Measurements from ENCODE around the gene SPOCK1.

Gene SPOCK1

GRCh38 chr5:137015540-137016116, 483.5 kb downstream of the SPOCK1 start:
- Histone ChIP-seq H3K27me3 (ENCODE audit: control insufficient read depth in 5 of 5, insufficient read depth in 4 of 5, low read length in 5 of 5) (no peaks in the 10 kb centered on the region), H3K4me3 (ENCODE audit: low read depth in 1 of 5, low read length in 5 of 5) (no peak overlapping the region), H3K27ac (ENCODE audit: low read depth, low read length) (no peak overlapping the region)

DNA sequence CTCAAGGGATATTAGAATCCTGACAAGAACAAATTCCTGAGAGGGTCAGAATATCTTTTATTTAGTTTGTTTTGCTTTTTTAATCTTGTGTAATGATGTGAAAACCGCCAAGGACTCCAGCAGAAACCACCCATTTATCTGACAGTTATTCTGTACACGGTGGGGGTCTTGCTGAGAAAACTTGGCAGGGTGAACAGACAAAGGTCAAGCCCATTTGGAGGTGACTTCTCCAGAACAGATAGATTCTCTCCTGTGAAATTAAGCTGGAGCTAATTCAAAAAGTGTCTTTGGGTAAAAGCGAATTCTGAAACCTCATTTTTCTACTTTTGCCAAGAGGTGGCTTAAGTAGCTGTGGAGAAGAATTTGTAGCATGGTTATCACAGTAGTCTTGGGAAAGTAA, 484.4 kb downstream of the SPOCK1 start:
- H3K9me3 ChIP-seq (ENCODE audit: control insufficient read depth in 5 of 5, low read length in 5 of 5), result no peaks in the 10 kb centered on the region
- no peaks in the 10 kb centered on the region for H3K27me3 ChIP-seq (ENCODE audit: control insufficient read depth in 5 of 5, insufficient read depth in 4 of 5, low read length in 5 of 5)
- H3K27ac ChIP-seq (ENCODE audit: low read depth, low read length), result no peak overlapping the region
- H3K4me3 ChIP-seq (ENCODE audit: low read depth in 1 of 5, low read length in 5 of 5), result no peak overlapping the region
- peaks cover 0 to 3% (median 0%) of the 10 kb centered on the region in 5 donors for H3K4me1 ChIP-seq (ENCODE audit: control insufficient read depth in 5 of 5, insufficient read depth in 5 of 5, low read length in 5 of 5)
- no peaks in the 10 kb centered on the region for H3K36me3 ChIP-seq (ENCODE audit: control insufficient read depth in 5 of 5, insufficient read depth in 5 of 5, low read length in 5 of 5)
- H3K9ac ChIP-seq (ENCODE audit: low read length in 5 of 5), result no peak overlapping the region

More at GRCh38 chr5:137015540-137016116, 483.5 kb downstream of the SPOCK1 start:
- peaks cover 0 to 3% (median 0%) of the 10 kb centered on the region in 5 donors for H3K4me1 ChIP-seq (ENCODE audit: control insufficient read depth in 5 of 5, insufficient read depth in 5 of 5, low read length in 5 of 5)
- no peaks in the 10 kb centered on the region for H3K36me3 ChIP-seq (ENCODE audit: control insufficient read depth in 5 of 5, insufficient read depth in 5 of 5, low read length in 5 of 5)
- H3K9ac ChIP-seq (ENCODE audit: low read length in 5 of 5), result no peak overlapping the region
- H3K9me3 ChIP-seq (ENCODE audit: control insufficient read depth in 5 of 5, low read length in 5 of 5), result no peaks in the 10 kb centered on the region

DNA sequence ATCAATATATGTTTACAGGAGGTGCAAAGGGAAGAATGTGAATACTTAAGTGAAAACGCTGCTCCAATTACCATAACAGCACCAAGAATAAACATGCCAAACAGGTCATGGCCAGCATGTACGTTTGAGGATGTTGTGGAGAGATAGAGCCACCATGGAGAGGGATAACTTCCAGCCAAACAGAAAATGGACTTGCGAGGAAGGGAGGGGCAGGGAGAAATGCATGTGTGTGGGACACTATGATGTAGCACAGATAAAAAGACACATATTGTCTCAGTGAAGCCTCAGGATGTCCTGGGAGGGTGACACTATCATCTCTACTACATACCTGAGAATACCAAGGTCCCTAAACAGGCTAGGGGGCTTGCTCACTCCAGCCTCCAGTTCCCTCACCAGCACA, 488.9 kb downstream of the SPOCK1 start:
- Histone ChIP-seq H3K27me3 (ENCODE audit: control insufficient read depth in 5 of 5, insufficient read depth in 4 of 5, low read length in 5 of 5) (no peaks in the 10 kb centered on the region), H3K4me1 (ENCODE audit: control insufficient read depth in 5 of 5, insufficient read depth in 5 of 5, low read length in 5 of 5) (no peaks in the 10 kb centered on the region), H3K9me3 (ENCODE audit: control insufficient read depth in 5 of 5, low read length in 5 of 5) (peaks cover 0 to 4% (median 0%) of the 10 kb centered on the region in 5 donors), H3K4me3 (ENCODE audit: low read depth in 1 of 5, low read length in 5 of 5) (no peak overlapping the region), H3K36me3 (ENCODE audit: control insufficient read depth in 5 of 5, insufficient read depth in 5 of 5, low read length in 5 of 5) (no peaks in the 10 kb centered on the region), H3K27ac (ENCODE audit: low read depth, low read length) (no peak overlapping the region), H3K9ac (ENCODE audit: low read length in 5 of 5) (no peak overlapping the region)

DNA sequence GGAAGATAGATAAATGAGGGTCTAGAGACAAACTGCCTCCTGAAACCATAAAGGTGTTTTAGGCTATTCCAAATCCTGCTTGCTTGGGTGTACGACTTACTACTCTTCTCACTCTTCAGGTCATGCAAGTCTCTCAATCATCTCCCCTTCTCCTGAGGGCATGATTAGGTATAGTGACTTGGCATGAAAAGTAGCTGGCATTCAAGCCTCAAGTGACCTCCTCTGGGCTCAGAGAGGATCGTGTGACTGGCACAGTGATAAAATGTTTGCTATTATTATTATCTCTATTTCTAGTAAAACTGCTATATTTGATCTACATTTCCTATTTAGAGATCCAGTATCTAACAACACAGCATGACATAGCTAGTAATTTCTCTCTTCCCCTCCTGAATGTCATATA, 494.8 kb downstream of the SPOCK1 start:
- Histone ChIP-seq H3K27ac (ENCODE audit: low read depth, low read length) (no peak overlapping the region), H3K9me3 (ENCODE audit: control insufficient read depth in 5 of 5, low read length in 5 of 5) (peaks cover 0 to 4% (median 0%) of the 10 kb centered on the region in 5 donors), H3K27me3 (ENCODE audit: control insufficient read depth in 5 of 5, insufficient read depth in 4 of 5, low read length in 5 of 5) (no peaks in the 10 kb centered on the region), H3K4me1 (ENCODE audit: control insufficient read depth in 5 of 5, insufficient read depth in 5 of 5, low read length in 5 of 5) (no peaks in the 10 kb centered on the region), H3K4me3 (ENCODE audit: low read depth in 1 of 5, low read length in 5 of 5) (no peak overlapping the region), H3K36me3 (ENCODE audit: control insufficient read depth in 5 of 5, insufficient read depth in 5 of 5, low read length in 5 of 5) (no peaks in the 10 kb centered on the region), H3K9ac (ENCODE audit: low read length in 5 of 5) (no peak overlapping the region)

- Histone ChIP-seq H3K9me3 (ENCODE audit: control insufficient read depth in 5 of 5, low read length in 5 of 5) (peaks cover 0 to 4% (median 0%) of the 10 kb centered on the region in 5 donors), H3K4me3 (ENCODE audit: low read depth in 1 of 5, low read length in 5 of 5) (no peak overlapping the region), H3K4me1 (ENCODE audit: control insufficient read depth in 5 of 5, insufficient read depth in 5 of 5, low read length in 5 of 5) (no peaks in the 10 kb centered on the region), H3K36me3 (ENCODE audit: control insufficient read depth in 5 of 5, insufficient read depth in 5 of 5, low read length in 5 of 5) (no peaks in the 10 kb centered on the region), H3K9ac (ENCODE audit: low read length in 5 of 5) (no peak overlapping the region), H3K27me3 (ENCODE audit: control insufficient read depth in 5 of 5, insufficient read depth in 4 of 5, low read length in 5 of 5) (peaks cover 0 to 2% (median 0%) of the 10 kb centered on the region in 5 donors), H3K27ac (ENCODE audit: low read depth, low read length) (no peak overlapping the region)
Measured at GRCh38 chr5:137001026-137001569, 498.0 kb downstream of the SPOCK1 start.

- H3K27me3 ChIP-seq (ENCODE audit: control insufficient read depth in 5 of 5, insufficient read depth in 4 of 5, low read length in 5 of 5), result peaks cover 0 to 2% (median 0%) of the 10 kb centered on the region in 5 donors
- no peak overlapping the region for H3K9ac ChIP-seq (ENCODE audit: low read length in 5 of 5)
- no peak overlapping the region for H3K27ac ChIP-seq (ENCODE audit: low read depth, low read length)
- no peaks in the 10 kb centered on the region for H3K36me3 ChIP-seq (ENCODE audit: control insufficient read depth in 5 of 5, insufficient read depth in 5 of 5, low read length in 5 of 5)
- no peaks in the 10 kb centered on the region for H3K4me1 ChIP-seq (ENCODE audit: control insufficient read depth in 5 of 5, insufficient read depth in 5 of 5, low read length in 5 of 5)
- no peaks in the 10 kb centered on the region for H3K9me3 ChIP-seq (ENCODE audit: control insufficient read depth in 5 of 5, low read length in 5 of 5)
- H3K4me3 ChIP-seq (ENCODE audit: low read depth in 1 of 5, low read length in 5 of 5), result no peak overlapping the region
Measured at GRCh38 chr5:136999787-137000186, 499.3 kb downstream of the SPOCK1 start.

- Histone ChIP-seq H3K4me3 (ENCODE audit: low read depth in 1 of 5, low read length in 5 of 5) (no peak overlapping the region), H3K4me1 (ENCODE audit: control insufficient read depth in 5 of 5, insufficient read depth in 5 of 5, low read length in 5 of 5) (no peaks in the 10 kb centered on the region), H3K27ac (ENCODE audit: low read depth, low read length) (no peak overlapping the region), H3K27me3 (ENCODE audit: control insufficient read depth in 5 of 5, insufficient read depth in 4 of 5, low read length in 5 of 5) (peaks cover 0 to 2% (median 0%) of the 10 kb centered on the region in 5 donors), H3K36me3 (ENCODE audit: control insufficient read depth in 5 of 5, insufficient read depth in 5 of 5, low read length in 5 of 5) (no peaks in the 10 kb centered on the region), H3K9ac (ENCODE audit: low read length in 5 of 5) (no peak overlapping the region), H3K9me3 (ENCODE audit: control insufficient read depth in 5 of 5, low read length in 5 of 5) (no peaks in the 10 kb centered on the region)
Measured at GRCh38 chr5:136998854-136999357, 500.2 kb downstream of the SPOCK1 start.

GRCh38 chr5:136994154-136994553, 505.0 kb downstream of the SPOCK1 start:
- Histone ChIP-seq H3K9me3 (ENCODE audit: control insufficient read depth in 5 of 5, low read length in 5 of 5) (no peaks in the 10 kb centered on the region), H3K27ac (ENCODE audit: low read depth, low read length) (no peak overlapping the region), H3K36me3 (ENCODE audit: control insufficient read depth in 5 of 5, insufficient read depth in 5 of 5, low read length in 5 of 5) (no peaks in the 10 kb centered on the region)

GRCh38 chr5:136992796-136993489, 506.2 kb downstream of the SPOCK1 start:
- Histone ChIP-seq H3K9ac (ENCODE audit: low read length in 5 of 5) (no peak overlapping the region), H3K27ac (ENCODE audit: low read depth, low read length) (no peak overlapping the region), H3K4me1 (ENCODE audit: control insufficient read depth in 5 of 5, insufficient read depth in 5 of 5, low read length in 5 of 5) (no peaks in the 10 kb centered on the region), H3K27me3 (ENCODE audit: control insufficient read depth in 5 of 5, insufficient read depth in 4 of 5, low read length in 5 of 5) (no peaks in the 10 kb centered on the region), H3K9me3 (ENCODE audit: control insufficient read depth in 5 of 5, low read length in 5 of 5) (no peaks in the 10 kb centered on the region), H3K4me3 (ENCODE audit: low read depth in 1 of 5, low read length in 5 of 5) (no peak overlapping the region), H3K36me3 (ENCODE audit: control insufficient read depth in 5 of 5, insufficient read depth in 5 of 5, low read length in 5 of 5) (no peaks in the 10 kb centered on the region)

More at GRCh38 chr5:136994154-136994553, 505.0 kb downstream of the SPOCK1 start:
- no peak overlapping the region for H3K4me3 ChIP-seq (ENCODE audit: low read depth in 1 of 5, low read length in 5 of 5)
- no peaks in the 10 kb centered on the region for H3K4me1 ChIP-seq (ENCODE audit: control insufficient read depth in 5 of 5, insufficient read depth in 5 of 5, low read length in 5 of 5)
- H3K9ac ChIP-seq (ENCODE audit: low read length in 5 of 5), result no peak overlapping the region
- H3K27me3 ChIP-seq (ENCODE audit: control insufficient read depth in 5 of 5, insufficient read depth in 4 of 5, low read length in 5 of 5), result peaks cover 0 to 2% (median 0%) of the 10 kb centered on the region in 5 donors

GRCh38 chr5:136985785-136986475, 513.2 kb downstream of the SPOCK1 start:
- Histone ChIP-seq H3K9ac (ENCODE audit: low read length in 5 of 5) (no peak overlapping the region), H3K27ac (ENCODE audit: low read depth, low read length) (no peak overlapping the region), H3K27me3 (ENCODE audit: control insufficient read depth in 5 of 5, insufficient read depth in 4 of 5, low read length in 5 of 5) (no peaks in the 10 kb centered on the region), H3K36me3 (ENCODE audit: control insufficient read depth in 5 of 5, insufficient read depth in 5 of 5, low read length in 5 of 5) (no peaks in the 10 kb centered on the region), H3K9me3 (ENCODE audit: control insufficient read depth in 5 of 5, low read length in 5 of 5) (no peaks in the 10 kb centered on the region), H3K4me1 (ENCODE audit: control insufficient read depth in 5 of 5, insufficient read depth in 5 of 5, low read length in 5 of 5) (no peaks in the 10 kb centered on the region), H3K4me3 (ENCODE audit: low read depth in 1 of 5, low read length in 5 of 5) (no peak overlapping the region)
